Endothelial cell of umbilical vein (primary cell): ENCODE data around the gene SORCS2.

Experiments
- EZH2 ChIP-seq: IDR thresholded peaks from 2 replicates; pipeline ENCODE4 v1.6.1; 2012; ENCODE audit warnings: borderline replicate concordance, low read depth, mild to moderate bottlenecking, moderate library complexity, low read length, inconsistent platforms; ENCODE audit not compliant: severe bottlenecking
- FOS ChIP-seq: IDR thresholded peaks from 2 replicates; pipeline ENCODE4 v1.6.1; 2011; ENCODE audit warnings: mild to moderate bottlenecking, low read length, moderate library complexity, borderline replicate concordance; ENCODE audit not compliant: insufficient read depth
- GATA2 ChIP-seq: IDR thresholded peaks from 2 replicates; pipeline ENCODE4 v1.7.0; 2011; ENCODE audit warnings: low read depth, mild to moderate bottlenecking, moderate library complexity, mixed read lengths, low read length; ENCODE audit not compliant: insufficient read length, insufficient read depth
- MYC ChIP-seq: IDR thresholded peaks from one replicate; pipeline ENCODE4 v1.6.1; 2011; ENCODE audit warnings: mild to moderate bottlenecking, low read depth, low read length
- POLR2A ChIP-seq: IDR thresholded peaks from 2 replicates; pipeline ENCODE4 v1.6.1; 2012; ENCODE audit warnings: low read depth, mild to moderate bottlenecking, control low read depth, low read length
- TF ChIP-seq, protein P1 (sequence below), 2 donors: IDR thresholded peaks; 1 replicate in 1 of 2; 2 replicates in 1 of 2; pipeline ENCODE4 v1.5.1; 2011; ENCODE audit warnings: low read length in 2 of 2, mild to moderate bottlenecking in 2 of 2, moderate library complexity in 2 of 2, control low read depth in 1 of 2, inconsistent platforms in 1 of 2, low read depth in 1 of 2; ENCODE audit not compliant: insufficient read depth in 1 of 2; ENCODE audit errors: extremely low read depth in 1 of 2

GRCh38 chr4:7741946-7742806 lies 549.8 kb downstream of the SORCS2 start:
- TF ChIP-seq EZH2: no peak
- TF ChIP-seq, protein P1, sequence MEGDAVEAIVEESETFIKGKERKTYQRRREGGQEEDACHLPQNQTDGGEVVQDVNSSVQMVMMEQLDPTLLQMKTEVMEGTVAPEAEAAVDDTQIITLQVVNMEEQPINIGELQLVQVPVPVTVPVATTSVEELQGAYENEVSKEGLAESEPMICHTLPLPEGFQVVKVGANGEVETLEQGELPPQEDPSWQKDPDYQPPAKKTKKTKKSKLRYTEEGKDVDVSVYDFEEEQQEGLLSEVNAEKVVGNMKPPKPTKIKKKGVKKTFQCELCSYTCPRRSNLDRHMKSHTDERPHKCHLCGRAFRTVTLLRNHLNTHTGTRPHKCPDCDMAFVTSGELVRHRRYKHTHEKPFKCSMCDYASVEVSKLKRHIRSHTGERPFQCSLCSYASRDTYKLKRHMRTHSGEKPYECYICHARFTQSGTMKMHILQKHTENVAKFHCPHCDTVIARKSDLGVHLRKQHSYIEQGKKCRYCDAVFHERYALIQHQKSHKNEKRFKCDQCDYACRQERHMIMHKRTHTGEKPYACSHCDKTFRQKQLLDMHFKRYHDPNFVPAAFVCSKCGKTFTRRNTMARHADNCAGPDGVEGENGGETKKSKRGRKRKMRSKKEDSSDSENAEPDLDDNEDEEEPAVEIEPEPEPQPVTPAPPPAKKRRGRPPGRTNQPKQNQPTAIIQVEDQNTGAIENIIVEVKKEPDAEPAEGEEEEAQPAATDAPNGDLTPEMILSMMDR (IDR thresholded peaks at IDR 0.05; ENCODE audit: extremely low read depth in 1 of 2, insufficient read depth in 1 of 2, low read depth in 1 of 2, low read length in 2 of 2): no peak
- no peak for TF ChIP-seq MYC
- no peak for TF ChIP-seq POLR2A
- no peak for TF ChIP-seq GATA2
- TF ChIP-seq FOS: no peak
